Purkinje cell (primary cell): ENCODE measurements around the gene ZNF223. TPM values are rescaled to one million over a fixed set of nuclear protein-coding genes. Genes with fewer than 3 reads are reported as not detected.

Experiments
- polyA plus RNA-seq: library from polyadenylated mRNA; unstranded; fragments of >200 nt; fragmentation: Nextera tagmentation; gene quantifications from 2 replicates; pipeline ENCODE4 v1.2.1, GENCODE V29; 2014

The ZNF223 gene
- 9.5 and 11.2 TPM in 2 replicates for polyA plus RNA-seq

DNA sequence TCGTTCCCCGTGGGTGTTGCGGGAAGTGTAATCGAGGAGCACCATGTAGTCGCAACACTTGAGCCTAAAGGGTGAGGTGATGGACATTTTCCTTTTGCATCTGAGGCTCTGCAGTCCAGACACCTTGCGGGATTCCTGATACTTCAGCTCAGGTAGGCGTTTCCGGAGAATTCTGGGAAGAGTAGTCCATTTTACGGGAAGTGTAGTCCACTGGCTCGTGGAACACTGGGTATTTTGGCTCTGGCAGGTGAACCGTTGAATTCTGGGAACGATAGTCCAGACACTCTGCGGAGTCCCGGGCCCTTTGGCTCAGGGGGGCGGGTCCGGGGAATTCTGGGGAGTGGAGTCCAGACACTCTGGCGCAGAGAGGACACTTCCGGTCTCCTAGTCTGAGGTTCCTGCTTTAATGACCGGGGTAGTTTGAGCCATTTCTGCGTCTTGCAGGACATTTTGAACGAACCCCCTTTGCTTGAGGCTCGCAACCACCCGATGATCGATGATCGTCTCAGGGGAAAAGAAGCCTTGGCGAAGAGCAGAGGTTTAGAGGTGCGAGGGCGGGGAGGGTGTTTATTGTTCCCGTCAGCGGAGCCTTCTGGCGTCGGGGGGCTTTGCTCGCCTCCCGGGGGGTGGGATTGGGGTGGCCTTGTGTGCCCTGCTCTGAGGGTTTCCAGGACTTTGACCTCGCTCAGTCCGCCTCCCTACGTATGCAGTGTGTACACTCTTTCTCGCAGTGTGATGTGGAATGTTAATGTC is at the start of gene ZNF223:
ZNF223 (plus strand) TSS at position 387 of the 753 bp plus-strand sequence. CDS start 3,141 bp downstream, outside the sequence.

GRCh38 chr19:44002566-44003460 is 49.0 kb upstream of the ZNF223 start, which contains the start of gene ZNF230:
ZNF230 (plus strand) TSS chr19:44002957; CDS start chr19:44007079, 4,122 bp downstream.

GRCh38 chr19:44025217-44025936 is 26.5 kb upstream of the ZNF223 start, which contains the start of gene ZNF222:
ZNF222 (plus strand) TSS chr19:44025379; CDS start chr19:44025437, 58 bp downstream.

DNA sequence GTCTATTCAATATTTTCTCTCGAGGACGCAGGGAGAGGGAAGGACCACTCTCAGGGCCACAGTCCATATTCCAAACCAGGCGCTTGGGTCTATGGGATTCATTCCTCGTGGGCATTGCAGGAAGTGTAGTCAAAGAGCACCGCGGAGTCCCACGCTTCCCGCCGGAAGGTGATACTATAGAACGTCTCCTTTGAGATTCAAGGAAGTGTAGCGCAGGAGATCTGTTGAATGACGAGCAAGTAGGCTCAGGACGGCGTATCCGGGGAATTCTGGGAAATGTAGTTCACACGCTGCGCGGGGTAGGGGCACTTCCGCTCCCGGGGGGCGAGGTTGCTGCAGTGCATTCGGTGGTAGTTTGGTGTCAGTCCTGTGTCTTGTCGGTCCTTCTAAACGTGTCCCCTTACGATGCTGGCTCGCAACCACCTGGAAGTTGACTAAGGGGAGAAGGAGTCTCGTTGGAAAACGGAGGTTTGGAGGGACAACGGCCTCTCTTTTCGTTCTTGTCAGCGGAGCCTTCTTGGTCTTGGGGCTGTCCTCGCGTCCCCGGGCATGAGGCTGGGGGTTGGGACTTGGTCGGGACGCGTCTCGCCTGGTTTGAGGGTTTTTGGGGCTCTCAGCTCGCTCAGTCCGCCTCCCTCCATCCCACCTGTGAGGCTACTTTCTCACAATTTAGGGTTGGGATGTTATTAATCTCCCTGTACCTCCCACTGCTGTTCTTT is 20.1 kb downstream of the ZNF223 start, which contains the start of gene ZNF284:
ZNF284 (plus strand) TSS at position 336 of the 719 bp plus-strand sequence. CDS start 4,231 bp downstream, outside the sequence.

DNA sequence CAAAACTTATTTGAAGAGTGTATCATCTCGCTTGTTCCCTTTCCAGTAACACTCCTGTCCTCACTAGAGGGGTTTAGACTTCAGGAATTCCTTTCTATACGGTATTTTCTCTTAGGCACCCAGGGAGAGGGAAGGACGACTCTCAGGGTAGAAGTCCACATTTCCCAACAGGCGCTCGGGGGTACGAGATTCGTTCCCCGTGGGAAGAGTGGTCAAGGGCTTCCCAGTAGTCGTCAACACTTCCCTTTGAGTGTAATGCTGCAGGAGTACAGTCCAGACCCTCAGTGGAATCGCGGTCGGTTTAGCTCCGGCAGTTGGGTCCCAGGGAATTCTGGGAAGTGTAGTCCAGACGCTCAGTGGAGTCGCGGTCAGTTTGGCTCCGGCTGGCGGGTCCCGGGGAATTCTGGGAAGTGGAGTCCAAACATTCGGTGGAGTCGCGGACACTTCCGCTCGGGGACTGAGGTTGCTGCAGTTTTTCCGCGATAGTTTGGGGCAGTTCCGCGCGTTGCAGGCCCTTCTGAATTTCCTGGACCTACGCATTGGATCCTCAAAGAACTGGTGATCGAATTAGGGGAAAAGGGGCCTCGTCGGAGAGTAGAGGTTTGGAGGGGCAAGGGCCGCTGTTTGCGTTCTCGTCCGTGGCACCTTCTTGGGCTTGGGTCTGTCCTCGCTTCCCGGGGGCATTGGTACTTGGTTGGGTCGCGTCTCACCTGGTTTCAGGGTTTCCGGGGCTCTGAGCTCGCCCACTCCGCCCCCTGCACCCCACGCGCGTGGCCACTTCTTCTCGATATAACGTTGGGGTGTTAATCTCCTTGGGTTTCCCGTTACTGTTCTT is 42.3 kb downstream of the ZNF223 start, which contains the start of gene ZNF224:
ZNF224 (plus strand) TSS at position 431 of the 835 bp plus-strand sequence. CDS start 3,513 bp downstream, outside the sequence.

GRCh38 chr19:44113138-44113783 is 61.4 kb downstream of the ZNF223 start, which contains the start of gene ZNF225:
ZNF225 (plus strand) TSS chr19:44113399; CDS start chr19:44115828, 2,429 bp downstream.

Other genes starting within 250 kb of the ZNF223 start
- 8.0 and 10.0 TPM in 2 replicates for gene LYPD5, start 249.6 kb upstream of the ZNF223 start, polyA plus RNA-seq
- gene ZNF283, start 224.7 kb upstream of the ZNF223 start, polyA plus RNA-seq, result 9.2 and 20.3 TPM in 2 replicates
- gene ZNF404, start 168.1 kb upstream of the ZNF223 start, polyA plus RNA-seq, result 33.5 and 40.2 TPM in 2 replicates
- gene ZNF45, start 116.8 kb upstream of the ZNF223 start, polyA plus RNA-seq, result 2.8 and 3.4 TPM in 2 replicates
- gene ZNF221, start 100.8 kb upstream of the ZNF223 start, polyA plus RNA-seq, result 4.2 TPM in 1 of 2 replicates, not detected in the other
- gene ZNF155, start 67.8 kb upstream of the ZNF223 start, polyA plus RNA-seq, result 1.3 and 3.4 TPM in 2 replicates
- 3.3 and 4.5 TPM in 2 replicates for gene ZNF230, start 49.1 kb upstream of the ZNF223 start, polyA plus RNA-seq
- gene ZNF222, start 26.7 kb upstream of the ZNF223 start, polyA plus RNA-seq, result 5.5 and 7.5 TPM in 2 replicates
- gene ZNF284, start 20.1 kb downstream of the ZNF223 start, polyA plus RNA-seq, result 1.2 and 1.7 TPM in 2 replicates
- 6.9 and 12.1 TPM in 2 replicates for gene ZNF224, start 42.3 kb downstream of the ZNF223 start, polyA plus RNA-seq
- gene ZNF225, start 61.4 kb downstream of the ZNF223 start, polyA plus RNA-seq, result 1.1 and 2.7 TPM in 2 replicates
- 10.9 and 15.5 TPM in 2 replicates for gene ZNF234, start 89.5 kb downstream of the ZNF223 start, polyA plus RNA-seq
- 389 and 436 TPM in 2 replicates for gene ZNF226, start 113.1 kb downstream of the ZNF223 start, polyA plus RNA-seq
- gene ZNF227, start 160.5 kb downstream of the ZNF223 start, polyA plus RNA-seq, result 7.1 and 18.7 TPM in 2 replicates
- 5.2 and 9.0 TPM in 2 replicates for gene ZNF233, start 207.8 kb downstream of the ZNF223 start, polyA plus RNA-seq